ENCODE results near the gene ZNF552.

DNA sequence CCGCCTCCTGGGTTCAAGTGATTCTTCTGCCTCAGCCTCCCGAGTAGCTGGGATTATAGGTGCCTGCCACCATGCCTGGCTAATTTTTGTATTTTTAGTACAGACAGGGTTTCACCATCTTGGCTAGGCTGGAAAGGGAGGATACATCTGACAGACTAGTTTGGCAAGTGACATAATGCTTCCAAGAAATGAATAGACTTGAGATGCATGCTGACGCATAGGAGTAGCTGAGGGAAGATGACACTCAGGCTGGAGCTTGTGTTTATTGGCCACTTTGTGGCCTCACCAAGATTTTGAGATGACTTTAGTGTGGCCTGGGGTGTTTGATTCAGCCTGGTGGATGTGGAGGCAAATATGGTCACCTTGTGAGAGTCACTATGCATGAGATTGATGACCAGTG lies 41.2 kb downstream of the ZNF552 start:
- TF ChIP-seq, protein P1, sequence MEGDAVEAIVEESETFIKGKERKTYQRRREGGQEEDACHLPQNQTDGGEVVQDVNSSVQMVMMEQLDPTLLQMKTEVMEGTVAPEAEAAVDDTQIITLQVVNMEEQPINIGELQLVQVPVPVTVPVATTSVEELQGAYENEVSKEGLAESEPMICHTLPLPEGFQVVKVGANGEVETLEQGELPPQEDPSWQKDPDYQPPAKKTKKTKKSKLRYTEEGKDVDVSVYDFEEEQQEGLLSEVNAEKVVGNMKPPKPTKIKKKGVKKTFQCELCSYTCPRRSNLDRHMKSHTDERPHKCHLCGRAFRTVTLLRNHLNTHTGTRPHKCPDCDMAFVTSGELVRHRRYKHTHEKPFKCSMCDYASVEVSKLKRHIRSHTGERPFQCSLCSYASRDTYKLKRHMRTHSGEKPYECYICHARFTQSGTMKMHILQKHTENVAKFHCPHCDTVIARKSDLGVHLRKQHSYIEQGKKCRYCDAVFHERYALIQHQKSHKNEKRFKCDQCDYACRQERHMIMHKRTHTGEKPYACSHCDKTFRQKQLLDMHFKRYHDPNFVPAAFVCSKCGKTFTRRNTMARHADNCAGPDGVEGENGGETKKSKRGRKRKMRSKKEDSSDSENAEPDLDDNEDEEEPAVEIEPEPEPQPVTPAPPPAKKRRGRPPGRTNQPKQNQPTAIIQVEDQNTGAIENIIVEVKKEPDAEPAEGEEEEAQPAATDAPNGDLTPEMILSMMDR (conservative IDR thresholded peaks at IDR 0.05; ENCODE audit: low read length), result no peak
- TF ChIP-seq EZH2phosphoT487 (IDR thresholded peaks at IDR 0.05; ENCODE audit: borderline replicate concordance), result no peak
